Pulmonary artery endothelial cell (primary cell): ENCODE results near the gene P2RX1. TPM values are rescaled to one million over a fixed set of nuclear protein-coding genes. Genes with fewer than 3 reads are reported as not detected.
"Not testable (repeated sequence)": the region's sequence is repeated elsewhere in the genome, so short reads cannot be mapped to it uniquely, and the experiment has no call there.

Source experiments
- DNase-seq: peaks from one replicate; pipeline ENCODE4 v3.0.0-alpha.2; 2011; ENCODE audit warnings: low read depth, low spot score
- total RNA-seq: library from RNA; depleted of rRNA; stranded (reverse); fragments of >200 nt; gene quantifications from 2 replicates; pipeline ENCODE4 v1.2.3, GENCODE V29; 2014

The P2RX1 gene
- total RNA-seq, 1 donor from 2014 or later, result not detected

- DNase-seq, result no peak
Observed at GRCh38 chr17:3952186-3952585, 35.9 kb upstream of the P2RX1 start.

GRCh38 chr17:3951420-3951819 lies 35.2 kb upstream of the P2RX1 start:
- no peak for DNase-seq

- no peak for DNase-seq
Observed at GRCh38 chr17:3951003-3951402, 34.7 kb upstream of the P2RX1 start.

GRCh38 chr17:3950584-3950983 lies 34.3 kb upstream of the P2RX1 start:
- no peak for DNase-seq

DNA sequence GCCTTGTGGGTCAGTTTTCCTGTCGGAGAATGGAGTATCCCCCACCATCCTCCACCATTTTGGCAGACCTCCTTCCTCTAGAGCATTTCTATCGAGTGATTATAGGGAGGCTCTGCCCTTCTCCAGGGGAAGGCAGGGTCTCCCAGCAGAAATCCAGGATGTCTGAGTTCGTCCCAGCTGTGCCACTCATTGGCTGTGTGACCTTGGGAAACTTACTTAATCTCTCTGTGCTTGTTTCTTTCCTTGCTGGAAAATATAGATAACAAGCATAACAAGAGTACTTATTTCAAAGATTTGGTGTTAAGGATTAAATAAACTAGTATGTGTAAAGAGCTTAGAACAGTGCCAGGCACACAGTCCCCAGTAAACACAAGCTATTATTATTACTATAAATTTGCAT lies 33.2 kb upstream of the P2RX1 start:
- DNase-seq, result no peak

GRCh38 chr17:3948551-3948950 lies 32.3 kb upstream of the P2RX1 start:
- DNase-seq, result not testable (repeated sequence)

DNA sequence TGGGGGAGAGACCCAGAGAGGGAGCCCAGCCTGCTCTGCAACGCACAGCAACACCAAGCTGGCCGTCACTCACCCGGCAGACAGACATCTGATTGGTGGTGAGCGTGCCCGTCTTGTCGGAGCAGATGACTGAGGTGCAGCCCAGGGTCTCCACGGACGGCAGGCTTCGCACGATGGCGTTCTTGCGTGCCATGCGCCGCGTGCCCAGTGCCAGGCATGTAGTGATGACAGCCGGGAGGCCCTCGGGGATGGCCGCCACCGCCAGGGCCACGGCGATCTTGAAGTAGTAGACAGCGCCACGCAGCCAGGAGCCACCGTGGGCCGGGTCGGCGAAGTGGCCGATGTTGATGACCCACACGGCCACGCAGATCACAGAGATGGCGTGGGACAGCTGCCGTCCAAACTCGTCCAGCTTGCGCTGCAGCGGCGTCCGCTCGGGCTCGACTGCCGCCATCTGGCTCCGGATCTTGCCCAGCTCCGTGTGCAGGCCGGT lies 31.1 kb upstream of the P2RX1 start:
- no peak for DNase-seq

DNA sequence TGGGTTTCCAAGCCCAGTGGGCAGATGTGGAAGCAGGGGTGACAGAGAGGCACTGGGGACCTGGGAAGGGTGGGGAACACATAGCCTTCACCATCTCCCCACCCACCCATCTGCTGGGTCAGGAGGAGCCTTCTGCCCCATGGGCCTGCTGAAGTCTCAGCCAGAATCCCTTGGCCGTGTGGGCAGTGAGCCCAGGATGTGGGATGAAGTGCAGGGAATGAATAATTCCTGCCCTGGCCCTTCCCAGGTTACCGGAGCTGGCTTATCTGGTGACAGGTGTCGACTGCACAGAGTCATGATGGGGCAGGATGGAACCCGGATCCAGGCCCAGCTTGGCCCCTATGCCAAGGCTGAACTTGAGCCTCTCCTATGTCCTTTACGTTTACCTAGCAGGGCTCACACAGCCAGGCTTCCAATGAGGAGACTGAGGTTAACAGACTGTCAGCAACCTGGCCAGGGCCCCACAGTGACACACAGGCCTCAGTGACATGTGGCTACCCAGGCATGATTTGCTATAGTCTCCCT lies 30.5 kb upstream of the P2RX1 start:
- DNase-seq, result no peak

- no peak for DNase-seq
Observed at GRCh38 chr17:3944485-3945388, 28.5 kb upstream of the P2RX1 start.

DNA sequence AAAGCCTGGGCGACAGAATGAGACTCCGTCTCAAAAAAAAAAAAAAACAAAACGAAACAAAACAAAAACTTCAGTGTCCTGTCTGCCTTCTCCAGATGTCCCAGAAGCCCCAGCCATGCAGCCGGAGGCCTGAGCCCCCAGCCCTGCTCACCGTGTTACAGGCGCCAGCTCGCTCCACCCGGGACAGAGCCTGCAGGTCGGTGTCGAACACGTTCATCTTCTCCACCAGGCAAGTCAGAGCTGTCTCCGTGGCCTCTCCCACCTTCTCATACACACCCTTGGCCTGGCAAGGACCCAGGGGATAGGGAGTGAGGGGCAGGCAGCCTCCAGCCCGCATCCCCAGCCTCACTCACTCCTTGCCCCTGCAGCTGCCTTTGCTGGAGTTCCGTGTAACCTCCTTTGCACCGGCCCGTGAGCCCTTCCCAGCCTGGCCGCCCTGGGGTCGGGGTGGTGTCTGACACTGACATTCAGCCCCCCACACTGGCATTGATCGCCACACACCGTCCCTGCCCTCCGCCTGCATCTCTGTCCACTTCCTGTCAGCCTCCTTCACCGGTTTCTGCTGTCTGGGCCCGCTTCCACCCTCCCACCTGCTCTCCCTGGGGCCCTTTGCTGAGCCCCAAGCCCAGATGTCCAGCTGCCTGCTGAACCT lies 27.1 kb upstream of the P2RX1 start:
- DNase-seq, result no peak

GRCh38 chr17:3940965-3941698 lies 24.9 kb upstream of the P2RX1 start:
- no peak for DNase-seq

DNA sequence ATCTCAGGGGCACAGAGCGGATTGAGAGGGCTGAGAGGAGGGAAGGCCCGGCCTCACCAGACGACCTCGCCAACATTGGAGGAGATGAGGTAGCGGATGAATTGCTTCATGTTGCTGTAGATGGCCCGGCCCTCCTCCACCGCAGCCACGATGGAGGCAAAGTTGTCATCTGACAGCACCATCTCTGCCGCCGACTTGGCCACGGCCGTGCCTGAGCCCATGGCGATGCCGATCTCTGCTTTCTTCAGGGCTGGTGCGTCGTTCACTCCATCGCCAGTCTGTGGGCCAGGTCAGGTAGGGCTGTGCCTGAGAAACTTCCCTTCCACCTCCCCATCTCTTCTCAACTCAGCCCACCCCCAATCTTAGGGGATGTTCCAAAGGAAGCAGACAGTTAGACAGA lies 21.1 kb upstream of the P2RX1 start:
- no peak for DNase-seq

DNA sequence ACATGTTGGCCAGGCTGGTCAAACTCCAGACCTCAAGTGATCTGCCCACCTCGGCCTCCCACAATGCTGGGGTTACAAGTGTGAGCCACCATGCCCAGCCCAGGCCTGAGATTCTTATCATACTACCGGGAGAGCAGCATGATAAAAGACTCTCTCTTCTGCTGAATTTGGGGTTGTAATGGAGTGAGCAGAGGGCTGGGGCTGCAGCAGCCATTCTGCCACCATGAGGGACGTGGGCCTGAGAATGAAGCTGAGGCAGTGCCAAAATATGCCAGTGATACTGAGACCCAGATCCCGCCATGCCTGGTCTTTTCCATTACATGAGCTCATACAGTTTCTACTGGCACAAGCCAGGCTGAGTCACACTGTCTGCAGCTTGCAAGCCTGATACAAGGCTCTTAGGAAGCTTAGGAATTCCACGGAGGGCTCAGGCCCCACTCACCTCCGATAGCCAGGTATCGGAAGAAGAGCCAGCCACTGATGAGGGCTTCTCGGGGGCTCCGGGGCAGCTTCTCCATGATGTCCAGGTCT lies 19.6 kb upstream of the P2RX1 start:
- DNase-seq, result no peak

GRCh38 chr17:3935140-3935542 lies 18.9 kb upstream of the P2RX1 start:
- peak; percentile 56 for DNase-seq

GRCh38 chr17:3929764-3930163 lies 13.5 kb upstream of the P2RX1 start:
- no peak for DNase-seq

GRCh38 chr17:3929181-3929580 lies 12.9 kb upstream of the P2RX1 start:
- no peak for DNase-seq

DNA sequence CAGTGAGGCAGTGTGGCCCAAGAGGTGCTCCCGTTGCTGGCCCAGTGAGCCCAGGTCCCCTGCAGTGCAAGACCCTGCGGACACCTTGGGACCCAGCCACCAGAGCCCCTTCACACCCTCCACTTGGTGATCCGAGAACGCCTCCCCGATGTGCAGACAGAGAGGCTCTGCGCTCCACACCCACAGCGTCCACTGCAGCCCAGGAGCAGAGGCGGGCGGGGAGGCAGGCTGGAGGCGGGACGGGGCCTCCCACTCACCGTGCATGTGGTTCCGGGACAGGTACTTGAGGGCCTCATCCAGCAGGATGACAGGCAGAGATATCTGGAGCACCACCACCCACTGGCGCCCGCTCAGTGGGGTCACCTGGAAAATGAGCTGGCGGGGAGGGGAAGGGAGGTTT lies 12.1 kb upstream of the P2RX1 start:
- DNase-seq, result no peak

GRCh38 chr17:3927628-3928340 lies 11.5 kb upstream of the P2RX1 start:
- DNase-seq, result no peak

DNA sequence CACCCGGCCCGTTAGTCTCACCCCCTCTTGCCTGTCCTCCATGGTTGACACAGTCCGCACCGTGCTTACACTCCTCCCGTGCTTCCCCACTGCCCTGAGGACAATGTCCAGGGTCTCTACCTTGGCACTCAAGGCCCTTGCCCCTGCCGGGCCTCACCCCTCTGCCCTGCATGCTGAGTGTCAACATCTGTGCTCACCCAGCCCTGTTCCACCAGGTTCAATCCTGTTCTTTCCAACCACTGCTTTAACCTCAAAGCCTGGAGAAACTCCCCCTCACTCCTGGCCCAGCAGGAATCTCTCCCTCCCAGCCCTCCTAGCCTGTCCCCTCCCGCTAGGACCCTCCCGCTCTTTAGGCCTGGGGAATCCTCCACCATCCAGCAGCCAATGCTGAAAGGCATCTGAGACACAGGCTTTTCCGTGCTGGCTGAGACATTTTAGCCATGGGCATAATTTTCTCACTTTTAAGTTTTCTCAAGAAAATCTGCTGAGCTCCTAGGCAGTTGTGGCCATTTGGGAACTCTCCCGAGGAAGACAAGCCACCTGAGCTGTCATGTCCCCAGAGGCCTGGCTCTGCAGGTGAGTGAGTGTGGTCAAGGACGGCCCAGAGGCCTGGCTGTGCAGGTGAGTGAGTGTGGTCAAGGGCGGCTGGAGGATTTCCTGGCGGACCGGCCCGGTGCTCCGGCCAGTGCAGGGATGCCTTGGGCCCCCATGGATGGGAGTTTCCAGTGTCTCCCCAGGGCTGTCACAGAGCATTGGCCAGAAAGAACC lies 10.8 kb upstream of the P2RX1 start:
- DNase-seq, result no peak
